Activated T-cell treated with anti-CD3 and anti-CD28 coated beads, Interleukin-2, amount 50 U/mL, for 4 hours (primary cell): Measurements from ENCODE around the gene TFPI. TPM values are rescaled to one million over a fixed set of nuclear protein-coding genes. Genes with fewer than 3 reads are reported as not detected.

Experiments
- ATAC-seq, 2 donors: fragments of 200-7000 bp; cut with Tn5 transposase; one replicate each; pipeline ENCODE4 v1.10.0; 2021
- DNase-seq: peaks from one replicate; pipeline ENCODE4 v3.0.0-alpha.2; 2020
- H3K27me3 Mint-ChIP-seq: one replicate; pipeline ENCODE4 v1.8.0; 2021; ENCODE audit warnings: low read depth, mixed read lengths
- H3K36me3 Mint-ChIP-seq: one replicate; pipeline ENCODE4 v1.8.0; 2022; ENCODE audit warnings: mixed read lengths; ENCODE audit not compliant: insufficient read depth
- H3K4me1 Mint-ChIP-seq: one replicate; pipeline ENCODE4 v1.8.0; 2021; ENCODE audit warnings: low read depth, mixed read lengths
- H3K4me3 Mint-ChIP-seq: one replicate; pipeline ENCODE4 v1.8.0; 2021; ENCODE audit warnings: mild to moderate bottlenecking, moderate library complexity, mixed read lengths
- H3K9me3 Mint-ChIP-seq: one replicate; pipeline ENCODE4 v1.8.0; 2021; ENCODE audit warnings: mixed read lengths
- total RNA-seq, 3 donors: library from RNA; stranded (reverse); gene quantifications; one replicate each; pipeline ENCODE4 v1.2.1, GENCODE V29; 2021

TFPI gene
- total RNA-seq, 3 donors from 2014 or later = 0.26 to 0.65 (median 0.56) TPM

GRCh38 chr2:187424146-187424545, 130.1 kb downstream of the TFPI start:
- H3K9me3 Mint-ChIP-seq = no peaks in the 10 kb centered on the region
- DNase-seq = no peak
- H3K4me3 Mint-ChIP-seq = no peak overlapping the region
- H3K27me3 Mint-ChIP-seq = no peaks in the 10 kb centered on the region
- ATAC-seq = no peak
- no peaks in the 10 kb centered on the region for H3K4me1 Mint-ChIP-seq
- H3K36me3 Mint-ChIP-seq = no peaks in the 10 kb centered on the region

DNA sequence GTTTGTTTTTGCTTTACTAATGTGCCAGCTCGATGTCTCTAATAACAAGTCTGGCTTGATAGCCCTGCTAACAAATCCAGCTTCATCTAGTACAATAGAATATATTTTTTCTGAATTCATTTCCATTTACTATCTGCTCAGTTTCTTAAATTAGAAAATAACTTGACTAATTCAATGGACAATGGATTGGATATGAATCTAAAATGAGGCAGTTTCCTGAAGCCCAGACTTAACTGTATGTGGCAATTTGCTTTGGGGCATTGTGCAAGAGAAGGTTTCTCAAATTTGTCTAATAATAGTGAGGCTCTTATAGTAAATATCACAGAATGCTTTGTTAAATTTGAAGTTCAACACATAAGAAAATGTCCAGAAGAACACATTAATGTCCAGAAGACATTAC, 132.0 kb downstream of the TFPI start:
- no peak overlapping the region for H3K4me3 Mint-ChIP-seq
- ATAC-seq = no peak

DNA sequence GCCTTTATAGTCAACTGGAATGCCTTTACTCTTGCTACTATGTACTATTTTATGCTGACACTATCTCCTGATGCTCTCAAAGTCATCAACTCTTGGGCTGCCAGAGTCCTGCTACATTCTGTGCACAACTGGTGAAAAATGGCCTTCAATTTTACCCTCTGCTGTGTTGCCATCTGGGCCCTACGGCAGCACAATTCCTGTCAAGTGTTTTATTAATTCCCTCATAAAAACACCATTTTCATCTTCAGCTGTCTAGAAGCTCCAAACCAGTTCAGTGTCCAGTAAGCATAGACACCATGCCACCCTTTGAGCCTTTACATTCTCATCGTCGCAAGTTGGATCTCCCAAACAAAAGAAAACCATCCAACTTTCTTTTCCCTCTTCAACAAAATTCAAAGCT, 132.7 kb downstream of the TFPI start:
- Mint-ChIP-seq H3K9me3 (no peaks in the 10 kb centered on the region), H3K4me3 (no peak overlapping the region), H3K27me3 (no peaks in the 10 kb centered on the region), H3K36me3 (no peaks in the 10 kb centered on the region), H3K4me1 (no peaks in the 10 kb centered on the region)
- ATAC-seq = no peak
- DNase-seq = no peak

More for the DNA sequence above, 132.0 kb downstream of the TFPI start:
- no peaks in the 10 kb centered on the region for H3K9me3 Mint-ChIP-seq
- H3K4me1 Mint-ChIP-seq = no peaks in the 10 kb centered on the region
- no peaks in the 10 kb centered on the region for H3K36me3 Mint-ChIP-seq
- H3K27me3 Mint-ChIP-seq = no peaks in the 10 kb centered on the region
- DNase-seq = no peak

- H3K27me3 Mint-ChIP-seq = no peaks in the 10 kb centered on the region
- H3K36me3 Mint-ChIP-seq = no peaks in the 10 kb centered on the region
These were observed 134.4 kb downstream of the TFPI start for GRCh38 chr2:187419808-187420207.

DNA sequence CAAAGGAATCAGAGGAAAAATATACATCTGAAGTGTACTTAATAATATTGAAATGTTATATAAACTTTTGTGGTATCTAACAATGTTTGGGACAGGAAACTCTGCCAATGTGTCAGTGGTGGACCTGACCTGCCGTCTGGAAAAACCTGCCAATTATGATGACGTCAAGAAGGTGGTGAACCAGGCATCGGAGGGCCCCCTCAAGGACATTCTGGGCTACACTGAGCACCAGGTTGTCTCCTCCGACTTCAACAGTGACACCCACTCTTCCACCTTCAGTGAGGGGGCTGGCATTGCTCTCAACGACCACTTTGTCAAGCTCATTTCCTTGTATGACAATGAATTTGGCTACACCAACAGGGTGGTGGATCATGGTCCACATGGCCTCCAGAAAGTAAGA, 138.8 kb downstream of the TFPI start:
- H3K4me3 Mint-ChIP-seq = no peak overlapping the region
- DNase-seq (no peak), ATAC-seq (no peak)
- no peaks in the 10 kb centered on the region for H3K4me1 Mint-ChIP-seq
- H3K36me3 Mint-ChIP-seq = no peaks in the 10 kb centered on the region
- H3K9me3 Mint-ChIP-seq = peaks cover 3% of the 10 kb centered on the region
- H3K27me3 Mint-ChIP-seq = no peaks in the 10 kb centered on the region

More at GRCh38 chr2:187419808-187420207, 134.4 kb downstream of the TFPI start:
- H3K9me3 Mint-ChIP-seq = no peaks in the 10 kb centered on the region
- DNase-seq = no peak
- H3K4me1 Mint-ChIP-seq = no peaks in the 10 kb centered on the region
- H3K4me3 Mint-ChIP-seq = no peak overlapping the region
- no peak for ATAC-seq

Other genes starting within 250 kb of the TFPI start
- gene CALCRL, start 106.2 kb downstream of the TFPI start, total RNA-seq = under 1 TPM; 0.05 to 0.33 (median 0.32) TPM